Panc1 (cell line): ENCODE results near the gene CHMP1B.

Experiments used
- POLR2AphosphoS5 ChIP-seq: IDR thresholded peaks from 2 replicates; pipeline ENCODE4 v1.6.1; 2012; ENCODE audit warnings: mild to moderate bottlenecking, low read depth, low read length, moderate library complexity
- SIN3A ChIP-seq: IDR thresholded peaks from 2 replicates; pipeline ENCODE4 v1.6.1; 2012; ENCODE audit warnings: low read depth, mild to moderate bottlenecking, low read length, moderate library complexity, borderline replicate concordance; ENCODE audit not compliant: insufficient read depth
- TCF7L2 ChIP-seq: IDR thresholded peaks from 2 replicates; pipeline ENCODE4 v1.6.1; 2011; ENCODE audit warnings: mild to moderate bottlenecking, low read depth, low read length, inconsistent platforms
- TF ChIP-seq, protein P1 (sequence below): fragments of 450-650 bp; IDR thresholded peaks from 2 replicates; pipeline ENCODE4 v1.5.1; 2017; ENCODE audit warnings: mild to moderate bottlenecking
- TF ChIP-seq, protein P2 (sequence below), 2 experiments: IDR thresholded peaks; 2 replicates each; pipeline ENCODE4 v1.6.1; 2011 to 2012; ENCODE audit warnings: low read depth in 2 of 2, control low read depth in 1 of 2, low read length in 1 of 2, mild to moderate bottlenecking in 1 of 2, moderate library complexity in 1 of 2; ENCODE audit not compliant: insufficient read depth in 1 of 2

DNA sequence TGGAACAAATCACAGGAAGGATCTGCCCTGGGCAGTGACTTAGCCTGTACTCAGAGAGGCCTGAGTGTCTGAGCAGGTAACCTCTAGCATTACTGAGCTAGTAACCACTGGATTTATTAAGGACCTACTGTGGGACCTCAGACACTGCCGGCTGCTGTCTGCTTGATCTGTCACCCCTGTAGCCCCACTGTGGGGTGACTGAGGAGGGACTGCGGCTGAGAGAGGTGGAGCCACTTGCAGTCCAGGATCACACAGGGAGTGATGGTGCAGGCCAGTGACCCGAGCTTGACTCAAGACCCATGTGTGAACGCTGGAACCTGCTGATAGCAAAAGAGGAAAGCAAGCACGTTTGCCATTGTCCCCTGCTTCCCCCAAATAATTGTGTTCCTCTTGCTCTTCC is 15.6 kb downstream of the CHMP1B start:
- TF ChIP-seq, protein P1, sequence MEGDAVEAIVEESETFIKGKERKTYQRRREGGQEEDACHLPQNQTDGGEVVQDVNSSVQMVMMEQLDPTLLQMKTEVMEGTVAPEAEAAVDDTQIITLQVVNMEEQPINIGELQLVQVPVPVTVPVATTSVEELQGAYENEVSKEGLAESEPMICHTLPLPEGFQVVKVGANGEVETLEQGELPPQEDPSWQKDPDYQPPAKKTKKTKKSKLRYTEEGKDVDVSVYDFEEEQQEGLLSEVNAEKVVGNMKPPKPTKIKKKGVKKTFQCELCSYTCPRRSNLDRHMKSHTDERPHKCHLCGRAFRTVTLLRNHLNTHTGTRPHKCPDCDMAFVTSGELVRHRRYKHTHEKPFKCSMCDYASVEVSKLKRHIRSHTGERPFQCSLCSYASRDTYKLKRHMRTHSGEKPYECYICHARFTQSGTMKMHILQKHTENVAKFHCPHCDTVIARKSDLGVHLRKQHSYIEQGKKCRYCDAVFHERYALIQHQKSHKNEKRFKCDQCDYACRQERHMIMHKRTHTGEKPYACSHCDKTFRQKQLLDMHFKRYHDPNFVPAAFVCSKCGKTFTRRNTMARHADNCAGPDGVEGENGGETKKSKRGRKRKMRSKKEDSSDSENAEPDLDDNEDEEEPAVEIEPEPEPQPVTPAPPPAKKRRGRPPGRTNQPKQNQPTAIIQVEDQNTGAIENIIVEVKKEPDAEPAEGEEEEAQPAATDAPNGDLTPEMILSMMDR = no peak
- TF ChIP-seq SIN3A = no peak
- TF ChIP-seq, protein P2, sequence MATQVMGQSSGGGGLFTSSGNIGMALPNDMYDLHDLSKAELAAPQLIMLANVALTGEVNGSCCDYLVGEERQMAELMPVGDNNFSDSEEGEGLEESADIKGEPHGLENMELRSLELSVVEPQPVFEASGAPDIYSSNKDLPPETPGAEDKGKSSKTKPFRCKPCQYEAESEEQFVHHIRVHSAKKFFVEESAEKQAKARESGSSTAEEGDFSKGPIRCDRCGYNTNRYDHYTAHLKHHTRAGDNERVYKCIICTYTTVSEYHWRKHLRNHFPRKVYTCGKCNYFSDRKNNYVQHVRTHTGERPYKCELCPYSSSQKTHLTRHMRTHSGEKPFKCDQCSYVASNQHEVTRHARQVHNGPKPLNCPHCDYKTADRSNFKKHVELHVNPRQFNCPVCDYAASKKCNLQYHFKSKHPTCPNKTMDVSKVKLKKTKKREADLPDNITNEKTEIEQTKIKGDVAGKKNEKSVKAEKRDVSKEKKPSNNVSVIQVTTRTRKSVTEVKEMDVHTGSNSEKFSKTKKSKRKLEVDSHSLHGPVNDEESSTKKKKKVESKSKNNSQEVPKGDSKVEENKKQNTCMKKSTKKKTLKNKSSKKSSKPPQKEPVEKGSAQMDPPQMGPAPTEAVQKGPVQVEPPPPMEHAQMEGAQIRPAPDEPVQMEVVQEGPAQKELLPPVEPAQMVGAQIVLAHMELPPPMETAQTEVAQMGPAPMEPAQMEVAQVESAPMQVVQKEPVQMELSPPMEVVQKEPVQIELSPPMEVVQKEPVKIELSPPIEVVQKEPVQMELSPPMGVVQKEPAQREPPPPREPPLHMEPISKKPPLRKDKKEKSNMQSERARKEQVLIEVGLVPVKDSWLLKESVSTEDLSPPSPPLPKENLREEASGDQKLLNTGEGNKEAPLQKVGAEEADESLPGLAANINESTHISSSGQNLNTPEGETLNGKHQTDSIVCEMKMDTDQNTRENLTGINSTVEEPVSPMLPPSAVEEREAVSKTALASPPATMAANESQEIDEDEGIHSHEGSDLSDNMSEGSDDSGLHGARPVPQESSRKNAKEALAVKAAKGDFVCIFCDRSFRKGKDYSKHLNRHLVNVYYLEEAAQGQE (IDR thresholded peaks at IDR 0.05; ENCODE audit: insufficient read depth in 1 of 2, low read depth in 2 of 2, low read length in 1 of 2) = no peak
- no peak for TF ChIP-seq POLR2AphosphoS5
- TF ChIP-seq TCF7L2 = no peak
